GM18868 (cell line): ENCODE results near the gene MT1B.

ENCODE experiments used
- ATAC-seq: cut with Tn5 transposase; IDR thresholded peaks from one replicate; pipeline ENCODE4 v1.9.1; 2021; ENCODE audit warnings: mild to moderate bottlenecking, moderate library complexity; ENCODE audit not compliant: unreplicated experiment

The MT1B gene

DNA sequence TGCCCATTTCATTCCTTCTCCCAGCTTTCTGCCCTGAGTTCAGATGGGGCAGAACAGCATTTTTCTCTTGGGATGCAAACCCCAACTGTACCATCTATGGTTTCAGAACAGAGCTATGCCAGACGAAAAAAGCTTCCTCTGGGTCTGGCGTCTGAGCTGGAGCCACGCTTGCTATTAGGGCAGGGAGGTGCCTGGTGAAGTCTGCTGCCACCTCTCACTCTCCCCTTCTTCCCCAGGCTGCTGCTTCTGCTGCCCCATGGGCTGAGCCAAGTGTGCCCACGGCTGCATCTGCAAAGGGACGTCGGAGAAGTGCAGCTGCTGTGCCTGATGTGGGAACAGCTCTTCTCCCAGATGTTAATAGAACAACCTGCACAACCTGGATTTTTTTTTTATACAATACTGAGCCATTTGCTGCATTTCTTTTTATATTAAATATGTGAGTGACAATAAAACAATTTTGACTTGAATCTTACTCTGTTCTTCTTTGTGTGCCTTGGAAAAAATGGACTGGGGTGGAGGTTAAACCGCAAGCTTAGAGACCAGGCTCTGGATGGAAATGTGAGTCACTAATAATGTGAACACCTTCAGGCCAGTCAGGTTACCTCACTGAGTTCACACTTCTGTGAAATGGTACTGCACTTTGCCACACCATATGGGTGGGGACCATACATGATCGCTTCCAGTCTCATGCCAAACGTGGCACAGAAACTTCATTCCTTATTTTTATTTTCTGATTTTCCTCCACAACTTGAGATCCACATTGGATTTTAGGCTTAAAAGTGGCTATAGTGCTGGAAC, 14.9 kb upstream of the MT1B start:
- ATAC-seq: no peak

DNA sequence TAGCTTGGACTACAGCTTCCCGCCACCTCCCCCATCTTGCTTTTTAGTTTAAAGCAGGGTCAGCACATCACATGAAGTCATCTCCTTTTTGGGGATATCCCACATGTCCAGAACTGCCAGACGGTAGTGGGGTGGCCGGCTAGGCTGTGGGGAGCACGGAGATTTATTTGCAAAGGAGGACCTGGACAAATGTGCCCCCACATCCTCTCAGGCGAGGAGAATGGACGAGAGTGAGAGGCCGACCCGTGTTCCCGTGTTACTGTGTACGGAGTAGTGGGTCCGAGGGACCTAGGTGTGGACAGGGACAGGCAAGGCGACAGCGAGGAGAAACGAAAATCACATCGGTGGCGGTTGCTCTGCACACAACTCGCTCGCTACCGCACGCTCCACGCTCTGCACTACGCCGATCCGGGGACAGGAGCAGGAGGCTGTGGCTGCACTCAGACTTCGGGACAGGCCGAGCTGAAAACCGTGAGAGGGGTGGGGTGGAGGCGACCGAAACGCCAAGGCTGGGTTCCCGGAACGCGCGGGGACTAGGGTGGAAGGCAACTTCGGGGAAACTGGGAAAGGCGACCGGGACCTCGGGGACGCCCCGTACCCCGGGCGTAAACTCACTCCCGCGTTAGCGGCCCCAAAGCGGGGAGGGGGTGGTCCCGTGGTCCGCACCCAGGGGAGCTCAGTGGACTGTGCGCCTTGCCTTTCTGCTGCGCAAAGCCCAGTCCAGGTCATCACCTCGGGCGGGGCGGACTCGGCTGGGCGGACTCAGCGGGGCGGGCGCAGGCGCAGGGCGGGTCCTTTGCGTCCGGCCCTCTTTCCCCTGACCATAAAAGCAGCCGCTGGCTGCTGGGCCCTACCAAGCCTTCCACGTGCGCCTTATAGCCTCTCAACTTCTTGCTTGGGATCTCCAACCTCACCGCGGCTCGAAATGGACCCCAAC, 13.6 kb upstream of the MT1B start, which contains the start of gene MT1A:
TSS of gene MT1A (plus strand) at position 853 of the 937 bp plus-strand sequence. CDS start at position 926, 73 bp downstream.
- ATAC-seq: no peak

- no peak for ATAC-seq
Observed at GRCh38 chr16:56639045-56639444, 12.6 kb upstream of the MT1B start.

DNA sequence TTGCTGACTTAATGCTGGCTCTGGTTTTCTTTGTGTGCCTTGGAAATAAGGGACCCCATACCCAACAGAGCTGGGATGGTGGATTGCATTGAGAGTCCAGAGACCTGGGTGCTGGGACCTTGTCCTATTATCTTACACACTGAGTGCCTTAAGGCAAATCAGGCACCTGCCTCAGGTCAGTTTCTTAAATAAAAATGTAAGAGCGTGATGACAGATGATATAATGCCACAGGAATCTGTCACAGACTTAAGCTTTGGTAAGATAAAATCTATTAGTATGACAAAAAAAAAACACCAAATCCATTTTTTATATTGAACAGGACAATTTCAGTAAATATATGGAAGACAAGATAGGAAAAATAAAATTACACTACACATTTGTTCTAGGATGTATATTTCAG, 11.6 kb upstream of the MT1B start:
- ATAC-seq: no peak

DNA sequence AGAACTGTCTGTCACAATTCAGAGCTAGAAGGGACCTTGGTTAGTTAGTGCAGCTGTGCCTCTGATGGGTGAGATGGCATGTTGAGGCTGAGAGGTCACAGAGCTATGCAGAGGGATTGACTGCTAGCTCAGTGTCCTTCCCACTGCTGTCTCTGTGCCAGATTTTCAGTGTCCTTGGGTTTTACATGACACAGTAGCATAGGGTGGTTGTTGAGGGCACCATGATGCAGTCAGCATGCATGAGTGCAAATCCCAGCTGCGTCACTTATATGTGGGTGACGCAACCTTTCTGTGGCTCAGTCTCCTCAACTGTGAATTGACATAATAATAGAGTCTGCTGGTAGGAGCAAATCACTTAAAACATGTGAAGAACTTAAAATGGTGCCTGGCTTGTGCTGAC, 10.5 kb upstream of the MT1B start:
- ATAC-seq: no peak

DNA sequence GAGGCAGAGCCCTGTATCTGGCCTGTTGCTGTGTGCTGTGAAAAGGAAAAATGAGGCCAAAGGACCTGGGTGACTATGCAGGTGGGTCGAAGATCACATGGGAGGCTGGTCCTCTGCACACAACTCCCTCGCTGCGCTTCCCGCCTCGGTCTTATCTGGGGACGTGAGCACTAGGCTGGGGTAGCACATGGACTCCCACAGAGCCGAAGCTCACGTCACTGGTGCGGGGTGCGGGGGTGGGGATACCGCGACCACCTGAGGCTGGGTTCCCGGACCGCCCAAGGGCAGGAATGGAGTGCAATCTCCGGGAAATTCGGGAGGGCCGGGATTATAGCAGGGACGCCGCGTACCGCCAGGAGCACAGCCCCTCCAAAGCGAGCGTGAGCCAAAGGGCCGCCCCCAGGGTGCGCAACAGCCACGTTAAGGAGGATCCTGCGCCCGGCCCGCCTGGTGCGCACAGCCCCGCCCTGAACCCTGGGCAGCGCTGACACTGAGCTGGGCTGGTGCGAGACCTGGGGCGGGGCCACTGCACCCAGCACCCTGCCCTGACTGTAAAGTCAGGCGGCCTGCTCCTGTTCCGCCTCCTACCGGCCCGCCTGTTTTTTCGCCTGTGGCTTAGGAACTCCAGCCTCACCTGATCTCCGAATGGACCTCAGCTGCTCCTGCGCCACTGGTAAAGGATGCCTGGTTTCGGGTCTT, 8.5 kb upstream of the MT1B start:
- peak; percentile 86 for ATAC-seq

- ATAC-seq: no peak
Observed at GRCh38 chr16:56643833-56644232, 7.9 kb upstream of the MT1B start.

DNA sequence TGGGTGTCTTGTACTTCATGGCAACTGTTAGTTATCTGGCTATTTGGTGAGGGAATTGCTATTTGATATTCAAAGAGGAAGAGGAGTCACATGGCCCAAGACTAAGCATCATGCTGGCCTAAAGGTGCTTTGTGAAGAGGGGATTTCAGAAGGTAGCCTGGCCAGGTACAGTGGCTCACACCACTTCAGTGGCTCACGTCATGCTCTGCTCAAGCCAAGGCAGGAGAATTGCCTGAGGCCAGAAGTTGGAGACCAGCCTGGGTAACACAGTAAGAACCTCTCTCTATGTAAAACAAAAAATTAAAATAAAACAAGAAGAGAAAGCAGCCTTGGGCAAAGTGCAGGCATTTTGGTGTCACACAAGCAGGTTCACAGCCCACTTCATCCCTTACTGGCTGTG, 6.4 kb upstream of the MT1B start:
- no peak for ATAC-seq

DNA sequence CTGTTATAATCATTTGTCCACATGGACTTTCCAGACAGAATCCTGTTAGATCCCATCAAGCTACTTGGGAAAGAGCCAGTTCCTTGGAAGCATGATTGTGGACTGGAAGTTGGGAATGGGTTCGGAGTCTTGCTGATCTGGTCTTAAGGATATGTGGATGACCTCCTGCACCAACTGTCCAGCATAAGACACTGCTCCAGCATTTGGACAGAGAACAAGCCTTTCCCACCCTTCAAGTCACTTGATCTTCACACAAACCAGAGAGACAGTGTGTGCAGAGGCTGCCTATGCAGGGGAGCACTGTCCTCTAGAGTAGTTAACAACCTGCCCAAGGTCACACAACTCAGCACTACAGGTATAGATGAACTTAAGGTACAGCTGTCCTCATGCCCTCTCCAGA, 5.8 kb upstream of the MT1B start:
- ATAC-seq: no peak

DNA sequence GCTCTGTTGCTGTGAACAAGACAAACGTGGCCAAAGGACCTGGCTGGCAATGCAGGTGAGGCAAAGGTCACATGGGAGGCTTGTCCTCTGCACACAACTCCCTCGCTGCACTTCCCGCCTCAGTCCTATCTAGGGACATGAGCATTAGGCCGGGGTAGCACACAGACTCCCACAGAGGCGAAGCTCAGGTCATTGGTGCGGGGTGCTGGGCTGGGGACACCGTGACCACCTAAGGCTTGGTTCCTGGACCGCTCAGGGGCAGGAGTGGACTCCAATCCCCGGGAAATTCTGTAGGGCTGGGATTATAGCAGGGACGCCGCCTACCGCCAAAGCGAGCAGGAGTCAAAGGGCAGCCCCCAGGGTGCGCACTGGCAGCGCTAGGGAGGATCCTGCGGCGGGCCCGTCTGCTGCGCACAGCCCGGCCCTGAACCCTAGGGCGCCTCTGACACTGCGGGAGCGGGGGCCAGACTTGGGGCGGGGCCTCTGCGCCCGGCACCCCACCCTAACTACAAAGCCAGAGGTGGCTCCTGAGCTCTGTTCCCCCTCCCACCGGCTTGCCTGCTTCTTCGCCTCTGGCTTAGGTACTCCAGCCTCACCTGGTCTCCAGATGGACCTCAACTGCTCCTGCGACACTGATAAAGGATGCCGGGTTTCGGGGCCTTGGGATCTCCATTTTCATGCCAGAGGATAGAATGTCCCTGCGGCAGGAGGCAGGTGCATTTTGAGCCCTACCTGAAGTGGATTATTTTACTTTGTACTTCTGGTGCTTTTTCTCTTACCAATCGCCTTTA, 3.9 kb upstream of the MT1B start:
- no peak for ATAC-seq

DNA sequence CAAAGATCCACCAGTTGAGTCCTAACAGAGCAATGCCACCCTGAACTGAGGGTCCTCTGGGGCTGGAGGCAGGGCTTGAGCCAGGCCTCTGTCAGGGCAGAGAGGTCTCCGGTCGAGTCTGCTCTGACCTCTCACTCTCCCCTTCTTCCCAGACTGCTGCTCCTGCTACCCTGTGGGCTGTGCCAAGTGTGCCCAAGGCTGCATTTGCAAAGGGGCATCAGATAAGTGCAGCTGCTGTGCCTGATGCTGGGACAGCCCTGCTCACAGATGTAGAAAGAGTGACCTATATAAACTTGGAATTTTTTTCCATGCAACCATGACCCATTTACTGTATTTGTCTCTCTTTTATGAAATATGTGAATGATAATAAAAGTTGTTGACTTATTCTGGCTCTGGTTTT, 2.4 kb upstream of the MT1B start:
- no peak for ATAC-seq

DNA sequence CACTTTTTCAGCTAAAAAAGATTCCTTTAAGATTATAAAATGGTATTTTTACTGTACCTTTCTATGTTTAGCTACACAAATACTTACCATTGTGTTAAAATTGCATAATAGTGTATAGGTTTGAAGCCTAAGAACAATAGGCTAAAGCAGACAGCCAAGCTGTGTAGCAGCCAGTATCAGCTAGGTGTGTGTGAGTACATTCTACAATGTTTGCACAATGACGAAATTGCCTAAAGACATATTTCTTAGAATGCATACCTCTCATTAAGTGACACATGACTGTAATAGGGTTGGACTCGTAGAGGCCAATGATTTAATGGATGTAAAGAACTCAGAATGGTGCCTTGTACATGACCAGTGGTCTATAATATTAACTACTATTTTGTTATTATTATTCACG, 1.9 kb upstream of the MT1B start:
- no peak for ATAC-seq

DNA sequence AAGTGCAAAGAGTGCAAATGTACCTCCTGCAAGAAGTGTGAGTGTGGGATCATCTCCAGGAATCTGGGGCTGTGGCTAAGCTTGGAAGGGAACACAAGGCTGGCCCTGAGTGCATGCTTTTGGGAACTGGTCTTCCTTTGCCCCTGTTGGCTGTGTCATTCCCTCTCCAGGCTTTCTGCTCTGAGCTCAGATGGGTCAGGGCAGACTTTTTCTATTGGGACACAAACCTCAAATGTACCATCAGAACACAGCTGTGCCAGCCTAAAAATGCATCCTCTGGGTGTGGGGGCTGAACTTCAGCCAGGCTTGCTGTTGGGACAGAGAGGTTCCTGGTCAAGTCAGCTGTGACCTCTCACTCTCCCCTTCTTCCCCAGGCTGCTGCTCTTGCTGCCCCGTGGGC, 914 bp downstream of the MT1B start:
- no peak for ATAC-seq

DNA sequence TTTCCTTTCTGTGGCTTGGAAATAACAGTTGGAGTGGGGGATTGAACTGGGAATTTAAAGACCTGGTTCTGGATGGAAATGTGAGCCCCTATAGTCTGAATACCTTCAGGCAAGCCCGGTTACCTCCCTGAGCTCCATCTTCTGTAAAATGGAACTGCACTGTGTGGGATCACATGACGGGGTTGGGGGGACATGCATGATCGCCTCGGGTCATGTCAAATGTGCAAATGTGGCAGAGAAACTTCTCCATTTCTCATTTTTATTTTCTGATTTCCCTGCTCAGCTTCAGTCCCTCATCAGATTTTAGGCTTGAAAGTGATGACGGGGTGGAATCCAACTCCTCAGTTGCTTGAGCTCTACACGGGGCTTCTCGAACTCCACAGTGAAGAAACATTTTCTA, 1.5 kb downstream of the MT1B start:
- ATAC-seq: no peak

DNA sequence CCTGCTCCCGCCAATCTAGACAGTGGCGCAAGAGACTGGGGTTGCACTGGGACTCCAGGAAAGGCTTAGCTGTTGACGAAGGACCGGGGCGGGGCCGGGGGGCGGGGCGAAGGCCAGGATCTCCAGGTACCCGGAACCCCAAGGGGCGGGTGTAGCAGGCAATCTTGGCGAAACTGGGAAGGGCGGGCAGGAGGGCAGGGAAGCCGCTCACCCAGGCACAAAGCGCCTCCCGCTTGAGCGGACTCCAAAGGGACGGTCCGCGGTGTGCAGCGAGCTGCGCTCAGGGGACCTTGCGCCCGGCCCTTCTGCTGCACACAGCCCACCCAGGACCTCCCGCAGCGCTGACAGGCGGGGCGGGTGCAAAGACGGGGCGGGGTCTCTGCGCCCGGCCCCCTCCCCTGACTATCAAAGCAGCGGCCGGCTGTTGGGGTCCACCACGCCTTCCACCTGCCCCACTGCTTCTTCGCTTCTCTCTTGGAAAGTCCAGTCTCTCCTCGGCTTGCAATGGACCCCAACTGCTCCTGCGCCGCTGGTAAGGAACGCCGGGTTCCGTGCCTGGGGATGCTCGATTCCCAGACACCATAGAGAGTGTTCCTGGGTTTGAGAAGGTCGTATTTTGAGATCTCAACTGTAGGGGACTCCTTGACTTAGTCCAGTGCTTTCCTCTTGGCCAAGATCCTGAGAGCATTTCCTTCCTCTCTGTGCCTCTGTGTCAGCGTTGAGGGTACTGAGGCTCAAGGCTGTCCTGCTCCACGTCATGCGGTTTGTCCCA, 6.1 kb downstream of the MT1B start, which contains the start of gene MT1F:
TSS of gene MT1F (plus strand) at position 405 of the 772 bp plus-strand sequence. CDS start at position 505, 100 bp downstream.
- peak; percentile 57 for ATAC-seq

- ATAC-seq: no peak
Observed at GRCh38 chr16:56658327-56658875, 6.7 kb downstream of the MT1B start.

DNA sequence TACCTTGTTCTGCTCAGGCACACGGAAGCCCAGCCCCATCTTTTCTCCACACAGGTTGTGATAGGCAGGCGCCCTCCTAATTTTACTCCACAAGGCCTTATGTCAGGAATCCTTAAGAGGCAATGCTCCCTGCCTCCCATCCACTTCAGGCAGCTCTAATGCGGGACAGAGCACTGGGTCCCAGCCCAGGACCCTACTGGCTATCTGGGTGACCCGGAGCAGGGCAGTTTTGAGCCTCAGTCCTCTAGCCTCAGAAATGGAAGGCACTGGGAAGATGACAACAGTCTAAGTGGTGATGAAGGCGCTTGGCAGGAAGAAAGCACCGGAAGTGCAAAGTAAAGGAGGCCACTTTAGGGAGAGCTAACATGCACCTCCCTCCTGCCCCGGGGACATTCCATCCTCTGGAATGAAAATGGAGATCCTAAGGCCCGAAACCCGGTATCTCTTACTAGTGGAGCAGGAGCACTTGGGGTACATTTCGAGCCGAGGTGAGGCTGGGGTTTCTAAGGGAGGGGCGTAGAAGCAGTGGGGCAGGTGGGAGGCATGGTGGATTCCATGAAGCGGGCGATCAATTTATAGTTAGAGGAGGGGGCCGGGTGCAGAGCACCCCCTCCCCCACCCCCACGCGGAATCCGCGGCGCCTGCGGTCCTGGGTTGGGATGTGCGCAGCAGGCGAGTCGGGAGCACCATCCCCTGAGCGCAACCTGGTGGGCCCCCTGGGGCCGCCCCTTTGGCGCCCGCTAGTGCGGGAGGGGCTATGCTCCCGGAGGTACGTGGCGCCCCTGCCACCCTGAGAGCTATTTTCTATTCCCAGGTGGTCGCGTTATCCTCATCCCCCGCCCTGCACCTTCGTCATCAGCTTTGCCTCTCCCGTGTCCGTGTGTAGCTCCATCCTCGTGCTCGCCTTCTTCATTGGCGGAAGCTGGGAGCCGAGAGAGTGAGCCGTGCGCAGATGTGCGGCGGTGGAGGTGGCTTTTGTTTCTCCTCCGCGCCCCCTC, 11.0 kb downstream of the MT1B start:
- ATAC-seq: no peak

DNA sequence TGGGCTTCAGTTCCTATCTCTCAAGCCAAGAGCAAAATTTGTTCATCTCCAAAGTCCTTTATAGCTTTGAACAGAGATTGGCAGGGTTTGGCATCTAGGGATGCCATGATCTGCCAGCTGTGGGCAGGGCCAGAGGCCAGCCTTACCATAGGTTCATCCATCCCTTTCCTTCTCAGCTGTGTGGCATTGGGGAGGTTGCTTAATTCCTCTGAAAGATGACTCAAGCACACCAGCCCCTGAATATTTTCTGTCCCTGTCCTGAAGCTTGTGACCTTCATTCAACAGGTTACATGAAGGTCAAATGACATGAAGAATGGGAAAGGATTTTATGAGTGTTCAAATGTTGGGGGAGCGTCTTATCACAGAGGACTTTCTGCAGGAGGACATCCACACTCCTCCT, 12.8 kb downstream of the MT1B start:
- ATAC-seq: no peak
